Anterior cingulate cortex (tissue), 58 donors: ENCODE data around the gene JAKMIP3.
A peak's percentile ranks its signal among the peaks of the same experiment; 100 is the strongest.

ENCODE experiments used
- DNase-seq, 58 donors: peaks; one replicate each; lab custom pipeline; 2025; lab: John Stamatoyannopoulos, UW

Gene JAKMIP3

GRCh38 chr10:132043861-132044695, 21.7 kb upstream of the JAKMIP3 start:
- DNase-seq = no peak

GRCh38 chr10:132044803-132045202, 20.9 kb upstream of the JAKMIP3 start:
- peak in 11 of 58 donors; percentile 12 to 34 (median 29) for DNase-seq

GRCh38 chr10:132045324-132045723, 20.4 kb upstream of the JAKMIP3 start:
- no peak for DNase-seq

GRCh38 chr10:132047575-132048293, 18.0 kb upstream of the JAKMIP3 start:
- no peak for DNase-seq

- DNase-seq = no peak
Measured at GRCh38 chr10:132048294-132048667, 17.5 kb upstream of the JAKMIP3 start.

GRCh38 chr10:132050191-132050590, 15.6 kb upstream of the JAKMIP3 start:
- no peak for DNase-seq

GRCh38 chr10:132052124-132052523, 13.6 kb upstream of the JAKMIP3 start:
- DNase-seq = no peak

GRCh38 chr10:132054564-132054963, 11.2 kb upstream of the JAKMIP3 start:
- no peak for DNase-seq

- no peak for DNase-seq
Measured at GRCh38 chr10:132055616-132056015, 10.1 kb upstream of the JAKMIP3 start.

- no peak for DNase-seq
Measured at GRCh38 chr10:132056663-132057062, 9.1 kb upstream of the JAKMIP3 start.

GRCh38 chr10:132057191-132057681, 8.5 kb upstream of the JAKMIP3 start:
- DNase-seq = no peak

- no peak for DNase-seq
Measured at GRCh38 chr10:132058111-132058745, 7.5 kb upstream of the JAKMIP3 start.

GRCh38 chr10:132058793-132059759, 6.7 kb upstream of the JAKMIP3 start:
- no peak for DNase-seq

GRCh38 chr10:132059760-132060508, 5.8 kb upstream of the JAKMIP3 start:
- DNase-seq = peak in 24 of 58 donors; percentile 23 to 81 (median 54)

- DNase-seq = no peak
Measured at GRCh38 chr10:132061030-132061429, 4.7 kb upstream of the JAKMIP3 start.

- no peak for DNase-seq
Measured at GRCh38 chr10:132061465-132061864, 4.3 kb upstream of the JAKMIP3 start.

- no peak for DNase-seq
Measured at GRCh38 chr10:132062116-132062515, 3.6 kb upstream of the JAKMIP3 start.

GRCh38 chr10:132062641-132063390, 2.9 kb upstream of the JAKMIP3 start:
- DNase-seq = peak in 1 of 58 donors; percentile 30
